Thyroid gland (tissue), 4 donors: Measurements from ENCODE around the gene LYPD8. TPM values are rescaled to one million over a fixed set of nuclear protein-coding genes. Genes with fewer than 3 reads are reported as not detected.

Source experiments
- DNase-seq, 2 donors: peaks; one replicate each; pipeline ENCODE4 v3.0.0-alpha.2; 2019
- H3K27ac ChIP-seq, 3 donors: fragments of 200-600 bp; sonication (generic); 1 replicate in 2 of 3; 2 replicates in 1 of 3; pipeline ENCODE4 v1.5.1; 2016 to 2019; ENCODE audit warnings: mild to moderate bottlenecking in 1 of 3, moderate library complexity in 1 of 3
- H3K27me3 ChIP-seq: fragments of 200-600 bp; sonication (generic); one replicate; pipeline ENCODE4 v1.5.1; 2019
- H3K36me3 ChIP-seq, 2 donors: fragments of 200-600 bp; sonication (generic); one replicate each; pipeline ENCODE4 v1.5.1; 2016 to 2019
- H3K4me1 ChIP-seq, 2 donors: fragments of 200-600 bp; sonication (generic); one replicate each; pipeline ENCODE4 v1.5.1; 2017 to 2019
- H3K4me3 ChIP-seq, 3 donors: fragments of 200-600 bp; sonication (generic); replicated peaks in 1 of 3; 1 replicate in 2 of 3; 2 replicates in 1 of 3; pipeline ENCODE4 v1.5.1; 2016; ENCODE audit warnings: mild to moderate bottlenecking in 1 of 3
- H3K9me3 ChIP-seq: fragments of 200-600 bp; sonication (generic); one replicate; pipeline ENCODE4 v1.5.1; 2017
- CTCF ChIP-seq, 6 experiments: fragments of 200-600 bp in 3 of 6; fragments of 450-650 bp in 3 of 6; sonication (generic) in 3 of 6; IDR thresholded peaks; one replicate each; pipeline ENCODE4 v1.5.1; 2016 to 2019; ENCODE audit warnings: antibody characterized with exemption in 6 of 6, mild to moderate bottlenecking in 2 of 6, inconsistent platforms in 1 of 6, moderate library complexity in 1 of 6
- POLR2A ChIP-seq, 2 donors: fragments of 450-650 bp; IDR thresholded peaks; one replicate each; pipeline ENCODE4 v1.6.1; 2017; ENCODE audit warnings: antibody characterized with exemption in 2 of 2, mild to moderate bottlenecking in 2 of 2, moderate library complexity in 1 of 2
- WGBS, 2 donors: methylation state at CpG; one replicate each; pipeline ENCODE4 v1.1.5; 2017; 5-methylcytosine and 5-hydroxymethylcytosine counted together
- intact Hi-C: fragments of 100-400 bp; cut with DNase I; formaldehyde crosslinking; loops from one replicate; pipeline ENCODE4 v1.15.1; 2023
- total RNA-seq, 4 donors: library from RNA; depleted of rRNA; stranded (reverse); fragments of >200 nt; gene quantifications; one replicate each; pipeline ENCODE4 v1.2.3, GENCODE V29; 2016

LYPD8 gene
- total RNA-seq, 4 donors from 2014 or later: not detected

GRCh38 chr1:248779350-248779749 is 23.8 kb upstream of the LYPD8 start:
- no peaks in the 10 kb centered on the region for H3K4me1 ChIP-seq
- no peaks in the 10 kb centered on the region for H3K9me3 ChIP-seq
- intact Hi-C loops: no loop called here
- TF ChIP-seq CTCF (IDR thresholded peaks at IDR 0.05) (no peak), POLR2A (IDR thresholded peaks at IDR 0.05) (no peak)
- DNase-seq: no peak
- H3K27ac ChIP-seq: no peak overlapping the region
- H3K27me3 ChIP-seq: no peaks in the 10 kb centered on the region
- WGBS, 2 donors: 68 to 82% methylated on average over 2 of the region's 2 CpGs
- H3K36me3 ChIP-seq: no peaks in the 10 kb centered on the region
- no peak overlapping the region for H3K4me3 ChIP-seq

- intact Hi-C loops: no loop called here
- 77 to 94% methylated on average over 2 of the region's 2 CpGs for WGBS, 2 donors
These were observed 23.3 kb upstream of the LYPD8 start for GRCh38 chr1:248778906-248779305.

GRCh38 chr1:248776991-248777390 is 21.4 kb upstream of the LYPD8 start:
- DNase-seq: no peak
- Histone ChIP-seq H3K4me3 (no peak overlapping the region), H3K36me3 (no peaks in the 10 kb centered on the region), H3K27ac (no peak overlapping the region), H3K9me3 (no peaks in the 10 kb centered on the region), H3K27me3 (no peaks in the 10 kb centered on the region), H3K4me1 (no peaks in the 10 kb centered on the region)
- TF ChIP-seq POLR2A (IDR thresholded peaks at IDR 0.05) (no peak), CTCF (IDR thresholded peaks at IDR 0.05) (no peak)
- intact Hi-C loops: no loop called here

More at GRCh38 chr1:248778906-248779305, 23.3 kb upstream of the LYPD8 start:
- no peak for DNase-seq
- Histone ChIP-seq H3K27me3 (no peaks in the 10 kb centered on the region), H3K27ac (no peak overlapping the region), H3K4me1 (no peaks in the 10 kb centered on the region), H3K36me3 (no peaks in the 10 kb centered on the region), H3K9me3 (no peaks in the 10 kb centered on the region), H3K4me3 (no peak overlapping the region)
- TF ChIP-seq CTCF (IDR thresholded peaks at IDR 0.05) (no peak), POLR2A (IDR thresholded peaks at IDR 0.05) (no peak)

GRCh38 chr1:248775441-248775840 is 19.9 kb upstream of the LYPD8 start:
- no peaks in the 10 kb centered on the region for H3K4me1 ChIP-seq
- intact Hi-C loops: no loop called here
- H3K27ac ChIP-seq: no peak overlapping the region
- H3K27me3 ChIP-seq: no peaks in the 10 kb centered on the region
- no peak for DNase-seq
- no peak for TF ChIP-seq POLR2A (IDR thresholded peaks at IDR 0.05)
- TF ChIP-seq CTCF (IDR thresholded peaks at IDR 0.05): no peak
- no peaks in the 10 kb centered on the region for H3K36me3 ChIP-seq
- no peak overlapping the region for H3K4me3 ChIP-seq
- WGBS, 2 donors: 70 to 76% methylated on average over 4 of the region's 4 CpGs
- no peaks in the 10 kb centered on the region for H3K9me3 ChIP-seq

GRCh38 chr1:248759644-248760043 is 4.1 kb upstream of the LYPD8 start:
- intact Hi-C loops: no loop called here
- H3K36me3 ChIP-seq: no peaks in the 10 kb centered on the region
- no peak for DNase-seq
- no peaks in the 10 kb centered on the region for H3K4me1 ChIP-seq
- no peak overlapping the region for H3K27ac ChIP-seq
- TF ChIP-seq POLR2A (IDR thresholded peaks at IDR 0.05) (no peak), CTCF (IDR thresholded peaks at IDR 0.05) (no peak)
- H3K9me3 ChIP-seq: no peaks in the 10 kb centered on the region
- WGBS, 2 donors: 78 to 84% methylated on average over 3 of the region's 3 CpGs
- H3K27me3 ChIP-seq: no peaks in the 10 kb centered on the region
- no peak overlapping the region for H3K4me3 ChIP-seq
